HG03045 (cell line): ENCODE results near the gene RNF126.
A peak's percentile ranks its signal among the peaks of the same experiment; 100 is the strongest.

Source experiments
- ATAC-seq: cut with Tn5 transposase; IDR thresholded peaks from one replicate; pipeline ENCODE4 v1.9.1; 2021; ENCODE audit warnings: mild to moderate bottlenecking, moderate library complexity; ENCODE audit not compliant: unreplicated experiment

Gene RNF126

DNA sequence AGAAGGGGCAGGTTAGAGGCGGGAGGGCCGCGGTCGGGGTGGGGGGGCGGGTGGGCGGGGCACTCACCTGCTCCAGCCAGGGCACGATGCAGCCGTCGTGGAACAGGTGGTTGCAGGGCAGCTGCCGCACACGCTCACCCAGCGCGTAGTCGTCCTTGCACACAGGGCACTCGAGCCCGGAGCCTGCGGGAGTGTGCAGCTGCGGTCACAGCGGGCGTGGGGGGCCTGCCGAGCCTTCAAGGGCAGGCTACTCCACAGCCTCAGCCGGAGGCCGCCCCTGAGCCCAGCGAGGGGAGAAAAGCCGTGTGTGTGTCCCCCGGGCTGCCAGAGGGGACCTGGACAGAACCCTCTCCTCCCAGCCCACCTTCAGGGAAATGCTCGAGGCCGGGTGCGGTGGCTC is 14.7 kb downstream of the RNF126 start:
- ATAC-seq = no peak

DNA sequence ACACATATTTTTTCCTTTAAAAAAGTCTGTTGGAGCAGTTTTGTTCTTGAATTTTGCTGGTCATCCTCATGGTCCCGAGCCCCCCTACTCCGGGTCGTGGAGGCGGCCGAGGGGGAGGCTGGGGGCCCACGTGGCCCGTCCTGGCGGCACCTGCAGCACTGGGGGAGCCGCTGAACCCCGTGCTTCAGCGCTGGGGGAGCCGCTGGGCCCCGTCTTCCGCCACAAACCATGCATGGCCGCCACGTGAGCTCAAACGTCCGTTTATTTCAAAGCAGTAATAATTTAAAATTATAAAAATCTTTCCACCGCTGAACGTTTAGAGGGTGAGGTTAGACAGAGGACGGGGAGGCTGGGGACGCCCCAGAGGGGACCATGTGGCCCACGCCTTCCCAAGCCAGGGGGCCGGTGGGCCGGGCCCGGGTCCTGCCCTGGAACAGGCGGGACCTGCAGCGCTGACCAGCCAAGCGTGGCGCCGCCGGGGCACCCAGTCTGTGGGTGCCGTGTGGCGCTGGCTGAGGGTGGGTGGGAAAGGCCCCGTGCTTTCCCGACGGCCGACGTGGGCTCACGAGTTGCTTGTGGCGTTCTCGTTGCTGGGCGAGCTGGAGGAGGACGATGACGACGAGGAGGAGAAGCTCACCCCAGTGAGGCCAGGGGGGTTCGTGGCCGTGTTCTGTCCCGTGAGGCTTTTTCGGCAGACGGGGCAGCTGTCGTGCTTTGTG is 15.3 kb downstream of the RNF126 start:
- ATAC-seq = no peak

DNA sequence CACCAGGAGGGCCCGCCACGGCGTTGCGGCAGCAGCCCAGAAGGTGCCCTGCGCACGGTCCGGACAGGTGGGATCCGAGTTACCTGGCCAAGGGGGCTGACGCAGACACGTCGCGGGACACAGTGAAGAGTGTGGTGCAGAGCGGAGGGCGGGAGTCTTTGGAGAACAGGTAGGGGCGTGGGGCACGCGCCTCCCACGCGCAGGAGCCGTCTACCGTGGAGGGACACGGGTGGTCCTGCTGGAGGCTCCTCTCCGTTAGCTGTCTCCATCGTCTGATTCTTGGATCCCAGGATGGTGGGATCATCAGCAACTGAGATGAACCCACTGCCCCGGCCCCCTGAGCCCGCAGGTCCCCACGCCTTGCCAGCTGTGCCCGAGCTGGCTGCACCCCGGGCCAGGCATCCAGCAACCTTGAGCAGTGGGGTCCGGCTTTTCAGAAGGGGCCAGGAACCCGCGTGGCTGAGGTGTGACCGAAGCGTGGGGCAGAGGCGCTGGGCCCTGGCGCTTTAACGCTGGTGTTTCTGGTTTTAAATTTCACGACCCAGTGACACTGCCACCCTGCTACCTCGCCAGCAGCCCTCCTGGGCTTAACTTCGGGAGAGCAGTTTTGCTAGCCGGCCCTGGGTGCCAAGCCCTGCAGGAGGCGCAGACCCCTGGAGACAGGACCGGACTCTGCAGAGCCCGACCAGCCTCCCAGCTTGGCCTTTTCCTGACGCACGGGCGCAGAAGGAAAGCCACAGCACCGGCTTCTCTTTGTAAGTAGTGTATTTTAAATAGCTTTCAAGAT is 16.0 kb downstream of the RNF126 start:
- no peak for ATAC-seq

DNA sequence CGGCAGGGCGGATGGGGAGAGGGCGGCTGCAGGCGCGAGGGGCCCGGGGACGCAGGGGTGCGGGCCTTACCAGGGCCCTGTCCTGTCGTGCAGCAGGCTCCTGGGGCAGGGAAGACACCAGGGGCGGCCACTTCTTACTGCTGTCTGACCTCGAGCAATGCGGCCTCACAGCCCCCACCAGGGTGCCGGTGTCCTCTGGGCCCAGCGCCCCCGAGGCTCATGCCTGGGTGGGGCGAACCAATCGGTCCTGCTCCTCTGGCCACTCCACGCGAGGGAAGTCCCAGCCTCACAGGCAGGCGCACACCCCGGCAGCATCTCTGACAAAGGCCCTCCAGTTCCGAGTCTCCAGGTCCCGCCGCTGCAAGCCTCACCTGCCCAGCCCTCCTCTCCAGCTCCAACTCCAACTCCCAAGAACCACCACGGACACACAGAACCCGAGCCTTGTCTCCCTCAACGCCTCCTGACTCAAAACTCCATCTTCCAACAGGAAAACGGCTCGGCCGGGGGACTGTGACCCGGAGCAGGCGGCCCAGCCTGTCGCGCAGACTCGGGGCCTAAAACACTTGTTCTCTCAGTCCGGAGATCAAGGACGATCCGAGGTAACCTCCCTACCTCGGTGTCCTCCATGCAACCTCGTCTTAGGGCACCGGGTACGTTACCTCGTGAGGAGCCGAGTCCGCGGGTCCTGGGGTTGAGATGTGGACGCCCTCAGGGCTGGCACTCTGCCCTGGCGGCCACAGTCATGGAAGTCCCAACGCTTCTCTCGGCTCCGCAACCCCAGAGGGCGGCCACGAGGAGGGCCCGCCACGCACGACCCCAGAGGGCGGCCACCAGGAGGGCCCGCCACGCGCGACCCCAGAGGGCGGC is 16.9 kb downstream of the RNF126 start:
- ATAC-seq = no peak

DNA sequence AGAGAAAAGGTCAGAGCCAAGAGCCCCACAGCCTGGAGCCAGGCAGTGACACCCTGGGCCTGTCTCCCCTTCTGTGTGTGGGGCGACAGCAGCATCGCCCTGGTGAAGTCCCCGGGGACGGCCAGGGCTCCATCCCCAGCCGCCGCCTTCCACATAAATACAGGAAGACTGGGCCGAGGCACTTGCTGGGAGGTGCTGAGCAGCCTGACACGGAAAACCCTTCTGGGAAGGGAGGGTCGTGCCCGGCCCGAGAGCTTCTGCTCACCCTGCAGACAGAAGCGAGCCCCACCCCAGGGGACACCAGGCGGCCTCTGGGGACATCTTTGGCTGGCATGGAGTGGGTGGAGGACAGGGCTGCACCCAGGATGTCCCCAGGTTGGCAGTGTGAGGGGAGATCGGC is 18.2 kb downstream of the RNF126 start:
- ATAC-seq = no peak

DNA sequence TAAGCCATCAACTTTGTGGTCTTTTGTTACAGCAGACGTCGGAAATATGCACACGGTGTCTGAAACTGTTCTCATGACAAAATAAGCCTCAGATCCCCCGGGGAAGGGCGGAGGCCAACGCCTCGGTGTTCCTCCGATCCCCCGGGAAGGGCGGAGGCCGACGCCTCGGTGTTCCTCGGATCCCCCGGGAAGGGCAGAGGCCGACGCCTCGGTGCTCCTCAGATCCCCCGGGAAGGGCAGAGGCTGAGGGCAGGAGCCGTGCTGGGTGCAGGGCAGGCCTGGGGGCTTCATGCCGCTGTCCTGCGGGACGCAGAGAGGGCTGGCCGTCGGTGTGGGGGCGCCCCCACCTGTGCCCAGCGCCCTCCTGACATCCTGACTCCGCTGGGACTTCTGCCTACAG is 18.7 kb downstream of the RNF126 start:
- no peak for ATAC-seq

DNA sequence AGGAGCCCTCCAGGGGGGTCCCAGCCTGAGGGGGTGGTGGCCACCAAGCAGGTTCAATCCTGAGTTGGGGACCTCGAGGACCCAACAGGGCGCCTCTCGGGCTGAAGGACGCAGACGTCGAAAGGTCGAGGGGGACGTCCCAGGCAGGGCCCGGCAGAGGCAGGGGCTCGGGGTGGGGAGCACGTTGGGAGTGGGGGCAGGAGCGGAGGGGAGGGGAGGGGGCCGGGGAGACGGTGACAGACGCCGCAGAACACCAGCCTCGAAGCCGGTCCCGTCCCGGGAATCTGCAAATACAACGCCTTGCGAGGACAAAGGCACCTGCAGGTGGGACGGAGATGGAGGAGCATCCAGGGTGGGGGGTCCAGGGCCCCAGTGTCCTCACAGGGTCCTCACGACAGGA is 19.3 kb downstream of the RNF126 start:
- no peak for ATAC-seq

DNA sequence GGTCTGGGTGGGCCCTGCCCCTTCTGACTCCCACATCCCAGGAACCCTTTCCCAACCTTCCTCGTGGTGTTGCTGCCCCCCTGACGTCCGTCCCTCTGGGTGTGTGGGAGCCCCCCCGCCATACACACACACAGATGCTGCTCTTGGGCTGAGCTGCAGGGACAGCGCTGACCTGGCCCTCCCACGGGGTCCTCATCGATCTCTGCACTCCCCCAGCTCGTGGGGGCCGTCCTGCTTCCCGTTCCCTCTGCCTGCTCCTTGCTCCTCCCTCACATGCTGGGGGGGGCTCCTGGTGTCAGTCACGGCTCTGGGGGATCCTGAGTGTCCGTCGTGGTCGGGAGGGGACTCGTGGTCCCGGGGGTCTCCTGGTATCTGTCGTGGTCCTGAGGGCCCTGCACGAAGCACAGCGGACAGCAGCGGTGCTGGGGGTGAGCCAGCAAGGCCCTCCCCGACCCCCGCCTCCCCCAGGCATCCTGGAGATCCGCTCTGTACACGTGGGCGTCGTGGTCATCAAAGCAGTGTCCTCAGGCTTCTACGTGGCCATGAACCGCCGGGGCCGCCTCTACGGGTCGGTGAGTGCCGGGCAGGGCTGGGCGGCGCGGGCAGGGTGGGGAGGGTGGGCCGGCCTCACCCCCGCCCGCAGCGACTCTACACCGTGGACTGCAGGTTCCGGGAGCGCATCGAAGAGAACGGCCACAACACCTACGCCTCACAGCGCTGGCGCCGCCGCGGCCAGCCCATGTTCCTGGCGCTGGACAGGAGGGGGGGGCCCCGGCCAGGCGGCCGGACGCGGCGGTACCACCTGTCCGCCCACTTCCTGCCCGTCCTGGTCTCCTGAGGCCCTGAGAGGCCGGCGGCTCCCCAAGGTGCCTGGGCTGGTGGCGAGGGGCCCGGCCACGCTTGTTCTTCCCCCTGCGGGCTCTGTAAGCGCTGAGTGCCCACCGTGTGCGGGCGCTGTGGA is 20.0 kb downstream of the RNF126 start:
- no peak for ATAC-seq

DNA sequence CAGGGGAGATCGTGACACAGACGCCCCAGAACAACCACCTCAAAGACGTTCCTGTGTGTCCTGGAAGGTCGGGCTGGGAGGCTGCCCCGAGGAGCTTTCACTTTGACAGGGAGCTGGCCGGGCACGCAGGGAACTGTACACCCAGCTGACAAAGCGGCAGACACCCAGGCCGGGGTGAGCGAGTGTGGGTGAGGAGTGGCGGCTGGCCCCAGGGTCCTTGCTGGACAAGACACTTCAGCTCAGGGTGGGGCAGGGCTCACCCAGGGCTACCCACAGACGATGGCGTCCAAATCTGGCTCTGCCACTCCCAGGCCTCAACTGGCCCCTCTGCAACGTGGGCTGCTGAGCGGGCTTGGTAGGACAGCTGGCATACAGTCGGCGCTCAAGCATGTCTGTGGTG is 21.3 kb downstream of the RNF126 start:
- ATAC-seq = no peak

DNA sequence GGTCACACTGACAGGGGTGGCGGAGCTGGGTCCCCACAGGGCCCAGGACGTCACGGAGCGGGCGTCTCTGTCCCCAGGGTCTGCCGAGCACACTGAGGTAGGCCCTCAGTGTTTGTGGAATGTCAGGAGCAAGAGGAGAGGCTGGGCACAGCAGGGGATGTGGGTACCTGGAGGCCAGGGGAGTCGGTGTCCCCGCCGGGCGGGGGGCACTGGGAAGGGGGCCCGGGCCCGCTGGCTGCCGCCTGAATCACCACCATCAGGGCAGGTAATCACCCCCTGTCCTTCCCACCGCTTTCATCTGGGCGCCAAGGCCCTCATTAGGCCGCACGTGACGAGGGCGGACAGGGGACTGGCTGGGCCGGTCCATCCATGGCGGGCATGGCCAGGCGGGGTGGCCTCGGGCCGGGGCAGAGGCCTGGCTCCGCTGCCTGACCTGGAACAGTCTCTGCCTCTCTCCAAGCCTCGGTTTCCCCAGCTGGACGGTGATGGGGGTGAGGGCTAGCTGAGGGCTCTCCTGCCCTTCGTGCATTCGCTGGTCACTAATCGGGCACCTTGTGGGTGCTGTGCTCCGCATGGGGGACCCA is 22.3 kb downstream of the RNF126 start:
- no peak for ATAC-seq

DNA sequence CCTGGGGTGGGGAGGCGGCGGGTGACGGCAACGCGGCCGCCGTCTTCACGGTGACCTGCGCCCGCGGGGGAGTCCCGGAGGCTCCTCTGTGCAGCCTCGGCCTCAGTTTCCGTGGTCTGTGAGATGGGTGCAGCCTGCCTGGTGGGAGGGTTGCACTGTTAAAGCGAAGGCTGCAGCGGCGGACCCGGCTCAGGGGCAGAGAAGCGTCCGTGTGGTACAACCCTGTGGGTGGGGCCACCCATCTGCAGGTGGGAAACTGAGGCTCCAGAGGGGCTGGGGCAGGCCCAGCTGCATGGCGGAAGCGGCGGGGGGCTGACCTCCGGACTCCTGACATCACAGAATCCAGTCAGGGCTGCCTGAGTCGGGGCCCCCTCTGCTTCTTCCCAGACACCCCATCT is 22.9 kb downstream of the RNF126 start:
- no peak for ATAC-seq

DNA sequence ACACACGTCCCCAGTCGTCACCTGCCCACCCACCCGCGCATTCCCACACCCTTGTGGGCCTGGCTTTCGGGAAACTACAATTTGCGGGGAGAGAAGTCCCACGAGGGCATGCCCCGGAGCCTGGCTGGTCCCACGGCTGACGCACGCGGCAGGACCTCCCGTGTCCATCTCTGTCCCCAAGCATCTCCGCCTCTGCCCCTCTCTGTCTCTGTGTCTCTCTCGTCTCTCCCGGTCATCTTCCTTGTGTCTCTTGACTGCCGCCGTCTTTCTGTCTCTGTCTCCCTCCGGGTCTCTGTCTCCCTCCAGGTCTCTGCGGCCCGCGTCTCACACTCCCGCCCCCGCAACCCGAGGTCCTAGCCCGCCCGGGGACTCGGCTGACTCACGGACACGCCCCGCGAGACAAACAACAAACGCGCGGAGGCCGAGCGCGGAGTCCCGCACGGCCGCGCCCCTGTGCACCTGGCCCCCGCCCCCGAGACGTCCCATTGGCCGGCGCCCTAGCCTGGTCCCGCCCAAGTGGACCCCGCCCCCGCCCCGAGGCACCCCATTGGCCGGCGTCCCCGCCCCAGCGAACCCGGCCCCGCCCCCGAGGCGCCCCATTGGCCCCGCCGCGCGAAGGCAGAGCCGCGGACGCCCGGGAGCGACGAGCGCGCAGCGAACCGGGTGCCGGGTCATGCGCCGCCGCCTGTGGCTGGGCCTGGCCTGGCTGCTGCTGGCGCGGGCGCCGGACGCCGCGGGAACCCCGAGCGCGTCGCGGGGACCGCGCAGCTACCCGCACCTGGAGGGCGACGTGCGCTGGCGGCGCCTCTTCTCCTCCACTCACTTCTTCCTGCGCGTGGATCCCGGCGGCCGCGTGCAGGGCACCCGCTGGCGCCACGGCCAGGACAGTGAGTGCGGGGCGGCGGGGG is 23.5 kb downstream of the RNF126 start, which contains the start of gene FGF22:
Gene FGF22, plus strand, starts transcription at position 627 of the 908 bp plus-strand sequence. Its CDS starts 47 bp downstream, at position 674.
- peak; percentile 57 for ATAC-seq

DNA sequence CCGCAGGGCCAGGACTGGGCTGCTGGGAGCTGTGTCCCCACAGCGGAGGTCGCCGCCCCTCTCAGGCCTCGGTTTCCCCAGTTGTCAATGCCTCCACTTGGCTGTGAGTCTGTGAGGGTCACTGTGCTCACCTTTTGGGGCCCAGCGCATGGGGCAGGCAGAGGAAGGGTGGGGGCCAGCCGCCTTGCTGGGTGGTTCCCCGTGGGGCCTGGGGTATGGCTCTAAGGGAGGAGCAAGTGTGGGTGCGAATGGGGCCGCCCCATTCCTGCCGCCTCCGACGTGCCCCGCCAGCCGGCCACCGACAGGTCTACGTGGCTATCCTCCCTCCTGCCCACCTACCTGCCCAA is 24.1 kb downstream of the RNF126 start:
- ATAC-seq = no peak

DNA sequence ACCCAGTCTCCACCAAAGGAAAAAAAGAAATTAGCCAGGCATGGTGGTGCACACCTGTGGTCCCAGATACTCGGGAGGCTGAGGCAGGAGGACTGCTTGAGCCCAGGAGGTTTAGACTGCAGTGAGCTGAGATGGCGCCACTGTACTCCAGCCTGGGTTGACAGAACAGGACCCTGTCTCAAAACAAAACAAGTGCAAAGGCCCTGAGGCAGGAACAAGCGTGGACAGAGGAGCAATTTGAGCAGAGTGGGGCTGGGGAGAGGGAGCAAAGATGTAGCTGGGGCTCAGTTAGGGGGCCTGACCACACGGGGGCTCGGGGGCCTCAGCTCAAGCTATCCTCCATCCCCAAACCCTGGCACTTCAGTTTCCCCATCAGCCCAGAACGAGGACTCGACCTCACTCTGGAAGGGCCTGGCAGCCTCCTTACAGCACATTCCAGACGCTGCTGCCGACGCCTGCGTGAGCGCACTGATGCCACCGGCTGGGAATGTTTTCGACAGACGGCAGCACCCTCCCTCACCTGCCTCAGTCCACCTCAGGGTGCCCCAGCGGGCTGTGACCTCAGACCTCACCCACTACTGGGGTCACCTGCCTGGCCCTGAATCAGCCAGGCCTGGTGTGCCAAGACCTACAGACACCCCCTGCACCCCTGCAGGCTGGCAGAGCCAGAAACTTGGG is 27.9 kb downstream of the RNF126 start:
- no peak for ATAC-seq

DNA sequence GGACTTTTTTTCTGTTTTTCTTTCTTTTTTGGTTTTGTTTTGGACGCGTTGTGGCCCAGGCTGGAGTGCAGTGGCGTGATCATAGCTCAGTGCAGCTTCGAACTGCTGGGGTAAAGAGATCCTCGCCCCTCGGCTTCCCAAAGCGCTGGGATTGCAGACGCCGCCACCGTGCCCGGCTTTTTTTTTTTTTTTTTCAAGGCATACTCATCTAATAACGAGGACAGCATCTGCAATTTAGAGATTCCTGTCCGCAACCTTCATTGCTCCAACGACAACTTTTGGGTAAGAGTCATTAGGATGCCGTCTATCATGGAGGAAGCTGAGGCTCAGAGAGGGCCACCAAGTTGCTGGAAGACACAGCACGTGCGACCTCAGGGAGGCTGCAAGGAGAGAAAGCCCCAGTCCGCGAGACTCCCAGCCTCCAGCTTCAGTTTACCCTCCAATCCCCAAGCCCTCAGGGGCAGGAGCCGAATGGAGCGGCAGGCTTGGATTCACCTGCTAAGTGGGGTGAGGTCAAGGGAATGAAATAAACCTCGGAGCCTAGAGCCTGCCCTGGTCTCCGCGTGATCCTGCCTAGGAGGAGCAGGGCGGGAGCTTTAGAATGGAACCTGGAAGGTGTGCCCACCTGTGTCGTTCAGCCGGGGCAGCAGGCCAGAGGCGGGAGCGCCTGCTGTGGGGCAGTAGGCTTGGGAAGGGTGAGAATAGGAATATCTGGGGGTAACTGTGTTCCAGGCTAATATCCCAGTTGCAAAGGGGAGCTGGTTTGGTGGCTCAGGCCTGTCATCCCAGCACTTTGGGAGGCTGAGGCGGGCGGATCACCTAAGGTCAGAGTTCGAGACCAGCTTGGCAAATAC is 29.0 kb downstream of the RNF126 start:
- ATAC-seq = no peak

DNA sequence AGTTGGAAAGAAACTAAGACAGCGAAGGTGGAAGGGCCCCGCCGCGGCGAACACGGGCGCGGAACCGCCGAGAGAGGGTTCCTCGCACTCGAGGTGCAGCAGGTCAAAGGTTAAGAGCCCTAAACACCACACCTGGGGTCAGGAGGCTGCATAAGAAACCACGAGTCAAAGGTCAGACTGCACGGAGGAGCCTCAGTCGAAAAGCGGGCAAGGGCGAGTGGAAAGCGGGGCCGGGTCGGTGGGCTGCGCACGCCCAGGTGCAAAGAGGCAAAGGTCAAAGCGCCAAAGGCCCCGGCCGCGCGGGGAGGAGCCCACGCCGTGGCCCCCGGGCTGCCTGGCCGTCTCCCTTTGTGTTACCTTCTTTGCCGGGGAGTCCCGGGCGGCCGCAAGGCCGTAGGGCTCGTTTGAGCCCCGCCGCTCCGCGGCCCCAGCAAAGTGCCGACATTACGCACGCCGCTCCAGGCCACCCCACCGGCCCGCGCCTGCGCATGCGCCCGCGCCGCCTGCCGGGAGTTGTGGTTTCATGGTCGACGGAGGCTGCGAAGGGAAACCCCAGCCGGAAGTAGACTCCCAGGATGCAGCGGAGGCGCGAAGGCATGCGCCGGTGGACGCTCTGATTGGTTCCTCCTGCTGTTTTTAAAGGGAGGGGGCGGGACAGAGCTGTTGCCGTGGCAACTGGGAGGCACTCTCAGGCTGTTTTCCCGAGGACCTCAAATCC is 29.8 kb downstream of the RNF126 start, which contains the start of gene POLRMT:
Gene POLRMT, minus strand, starts transcription at position 470 of the 718 bp plus-strand sequence. Its CDS starts 25 bp downstream, at position 445.
- ATAC-seq = peak; percentile 81
